Caco-2 (cell line): ENCODE results near the gene UPP1. TPM values are rescaled to one million over a fixed set of nuclear protein-coding genes. Genes with fewer than 3 reads are reported as not detected.

Source experiments
- BruUV-seq: library from RNA; stranded (reverse); fragments of 400-500 nt; replicated peaks from 2 replicates; lab custom pipeline; 2021; lab: Mats Ljungman, UMichigan
- CTCF ChIA-PET: fragments of 300-600 bp; sonication (Branson Sonifier 250); formaldehyde crosslinking; loops from one replicate; lab custom pipeline; 2022; ENCODE audit warnings: antibody characterized with exemption; lab: Charles Lee
- POLR2A ChIA-PET: fragments of 300-600 bp; sonication (Branson Sonifier 250); formaldehyde crosslinking; loops from one replicate; lab custom pipeline; 2022; ENCODE audit warnings: antibody characterized with exemption; lab: Charles Lee
- DNase-seq, 2 experiments: peaks; one replicate each; pipeline versions ENCODE4 v3.0.0 to v3.0.0-alpha.2; 2020 to 2022
- H3K27me3 ChIP-seq: replicated peaks from 2 replicates; pipeline ENCODE4 v1.6.0; 2011; ENCODE audit warnings: low read length; ENCODE audit not compliant: control insufficient read depth, insufficient read depth
- H3K36me3 ChIP-seq: 2 replicates; pipeline ENCODE4 v1.5.1; 2011; ENCODE audit warnings: low read length; ENCODE audit not compliant: control insufficient read depth, insufficient read depth
- H3K4me1 ChIP-seq: fragments of 250-450 bp; sonication (Bioruptor Pico); 2 replicates; pipeline ENCODE4 v1.5.1; 2020; ENCODE audit warnings: mild to moderate bottlenecking
- H3K4me3 ChIP-seq: 2 replicates; pipeline ENCODE4 v1.5.1; 2011; ENCODE audit warnings: low read depth, mild to moderate bottlenecking, control low read depth, low read length
- H3K9me3 ChIP-seq: fragments of 250-450 bp; sonication (Bioruptor Pico); 2 replicates; pipeline ENCODE4 v1.5.1; 2020; ENCODE audit warnings: mild to moderate bottlenecking, moderate library complexity
- H3K27ac Mint-ChIP-seq: one replicate; pipeline ENCODE4 v1.8.0; 2022; ENCODE audit warnings: mixed read lengths; ENCODE audit not compliant: unreplicated experiment
- H3K27me3 Mint-ChIP-seq: one replicate; pipeline ENCODE4 v1.8.0; 2022; ENCODE audit warnings: mixed read lengths; ENCODE audit not compliant: insufficient read depth, unreplicated experiment
- H3K36me3 Mint-ChIP-seq: one replicate; pipeline ENCODE4 v1.8.0; 2022; ENCODE audit warnings: mild to moderate bottlenecking, mixed read lengths; ENCODE audit not compliant: insufficient read depth, unreplicated experiment
- H3K4me1 Mint-ChIP-seq: one replicate; pipeline ENCODE4 v1.8.0; 2022; ENCODE audit warnings: low read depth, mixed read lengths; ENCODE audit not compliant: unreplicated experiment
- H3K4me3 Mint-ChIP-seq: one replicate; pipeline ENCODE4 v1.8.0; 2022; ENCODE audit warnings: mild to moderate bottlenecking, moderate library complexity, mixed read lengths; ENCODE audit not compliant: unreplicated experiment
- H3K9me3 Mint-ChIP-seq: one replicate; pipeline ENCODE4 v1.8.0; 2022; ENCODE audit warnings: mixed read lengths; ENCODE audit not compliant: unreplicated experiment
- CTCF ChIP-seq, 2 experiments: fragments of 200-600 bp in 1 of 2; IDR thresholded peaks; 1 replicate in 1 of 2; 2 replicates in 1 of 2; pipeline versions ENCODE4 v1.5.1 to v1.8.0; 2011 to 2022; ENCODE audit warnings: antibody characterized with exemption in 1 of 2, control low read depth in 1 of 2, inconsistent platforms in 1 of 2, low read depth in 1 of 2, low read length in 1 of 2, mild to moderate bottlenecking in 1 of 2, moderate library complexity in 1 of 2; ENCODE audit not compliant: insufficient read depth in 1 of 2, severe bottlenecking in 1 of 2, unreplicated experiment in 1 of 2
- intact Hi-C: fragments of 100-400 bp; cut with micrococcal nuclease; formaldehyde crosslinking; loops from one replicate; pipeline ENCODE4 v1.10.0; 2022; ENCODE audit not compliant: unreplicated experiment
- total RNA-seq: library from RNA; stranded (reverse); gene quantifications from 2 replicates; pipeline ENCODE4 v1.2.3, GENCODE V29; 2022

UPP1 gene
- total RNA-seq, 1 experiment from 2014 or later, result 20.6 TPM

- ChIA-PET POLR2A (interaction anchor here (1.8 kb wide), 1 partner anchor 22 kb away, joined by 11 read pairs; the partner anchor contains the start of gene UPP1), CTCF (interaction anchor here (0.8 to 2.1 kb wide), 9 partner anchors 15 to 845 kb away, joined by 4 to 27 read pairs (median 6); partner anchors contain the start of gene UPP1)
- H3K36me3 ChIP-seq, result peaks cover 2% of the 10 kb centered on the region; the same call in 1 of the 2 replicates
- intact Hi-C loops, result loop anchor here (1.0 to 2.0 kb wide), 8 partner anchors 22 to 844 kb away; partner anchors contain the start of genes C7orf57, HUS1 and UPP1
- H3K4me3 ChIP-seq, result no peak overlapping the region
- no TSS peak for BruUV-seq
- Mint-ChIP-seq H3K27me3 (no peaks in the 10 kb centered on the region), H3K36me3 (peaks cover 16% of the 10 kb centered on the region), H3K9me3 (no peaks in the 10 kb centered on the region), H3K4me3 (no peak overlapping the region), H3K27ac (no peak overlapping the region), H3K4me1 (peaks cover 18% of the 10 kb centered on the region)
- no peaks in the 10 kb centered on the region for H3K9me3 ChIP-seq
- TF ChIP-seq CTCF (IDR thresholded peaks at IDR 0.05; ENCODE audit: insufficient read depth in 1 of 2, low read depth in 1 of 2, low read length in 1 of 2, severe bottlenecking in 1 of 2, unreplicated experiment in 1 of 2), result no peak
- peaks cover 9% of the 10 kb centered on the region for H3K4me1 ChIP-seq
- no peaks in the 10 kb centered on the region for H3K27me3 ChIP-seq
- no peak for DNase-seq
Observed at GRCh38 chr7:48110868-48111267, 21.8 kb downstream of the UPP1 start.

GRCh38 chr7:48111596-48111995 lies 22.5 kb downstream of the UPP1 start:
- Mint-ChIP-seq H3K27me3 (no peaks in the 10 kb centered on the region), H3K4me3 (no peak overlapping the region), H3K4me1 (peaks cover 18% of the 10 kb centered on the region), H3K9me3 (no peaks in the 10 kb centered on the region), H3K36me3 (peaks cover 16% of the 10 kb centered on the region), H3K27ac (no peak overlapping the region)
- H3K9me3 ChIP-seq, result no peaks in the 10 kb centered on the region
- no peak overlapping the region for H3K4me3 ChIP-seq
- POLR2A ChIA-PET, result no interaction called here
- peaks cover 2% of the 10 kb centered on the region; the same call in 1 of the 2 replicates for H3K36me3 ChIP-seq
- BruUV-seq, result no TSS peak
- TF ChIP-seq CTCF (IDR thresholded peaks at IDR 0.05; ENCODE audit: insufficient read depth in 1 of 2, low read depth in 1 of 2, low read length in 1 of 2, severe bottlenecking in 1 of 2, unreplicated experiment in 1 of 2), result no peak
- H3K27me3 ChIP-seq, result no peaks in the 10 kb centered on the region
- H3K4me1 ChIP-seq, result peaks cover 9% of the 10 kb centered on the region
- intact Hi-C loops, result loop anchor here (2.0 kb wide), 1 partner anchor 845 kb away; no protein-coding TSS in a partner anchor
- DNase-seq, result no peak
- CTCF ChIA-PET, result no interaction called here

GRCh38 chr7:48112401-48113165 lies 23.5 kb downstream of the UPP1 start:
- ChIA-PET CTCF (no interaction called here), POLR2A (no interaction called here)
- TF ChIP-seq CTCF (IDR thresholded peaks at IDR 0.05; ENCODE audit: insufficient read depth in 1 of 2, low read depth in 1 of 2, low read length in 1 of 2, severe bottlenecking in 1 of 2, unreplicated experiment in 1 of 2), result no peak
- BruUV-seq, result no TSS peak
- Mint-ChIP-seq H3K4me1 (peaks cover 18% of the 10 kb centered on the region), H3K4me3 (no peak overlapping the region), H3K9me3 (no peaks in the 10 kb centered on the region), H3K27ac (no peak overlapping the region), H3K36me3 (peaks cover 16% of the 10 kb centered on the region), H3K27me3 (no peaks in the 10 kb centered on the region)
- no peaks in the 10 kb centered on the region for H3K36me3 ChIP-seq
- peaks cover 9% of the 10 kb centered on the region for H3K4me1 ChIP-seq
- H3K4me3 ChIP-seq, result no peak overlapping the region
- intact Hi-C loops, result no loop called here
- no peaks in the 10 kb centered on the region for H3K9me3 ChIP-seq
- no peak for DNase-seq
- no peaks in the 10 kb centered on the region for H3K27me3 ChIP-seq
